ENCODE results near the gene CCR5AS.
"Not testable (repeated sequence)": the region's sequence is repeated elsewhere in the genome, so short reads cannot be mapped to it uniquely, and the experiment has no call there.

CCR5AS gene

DNA sequence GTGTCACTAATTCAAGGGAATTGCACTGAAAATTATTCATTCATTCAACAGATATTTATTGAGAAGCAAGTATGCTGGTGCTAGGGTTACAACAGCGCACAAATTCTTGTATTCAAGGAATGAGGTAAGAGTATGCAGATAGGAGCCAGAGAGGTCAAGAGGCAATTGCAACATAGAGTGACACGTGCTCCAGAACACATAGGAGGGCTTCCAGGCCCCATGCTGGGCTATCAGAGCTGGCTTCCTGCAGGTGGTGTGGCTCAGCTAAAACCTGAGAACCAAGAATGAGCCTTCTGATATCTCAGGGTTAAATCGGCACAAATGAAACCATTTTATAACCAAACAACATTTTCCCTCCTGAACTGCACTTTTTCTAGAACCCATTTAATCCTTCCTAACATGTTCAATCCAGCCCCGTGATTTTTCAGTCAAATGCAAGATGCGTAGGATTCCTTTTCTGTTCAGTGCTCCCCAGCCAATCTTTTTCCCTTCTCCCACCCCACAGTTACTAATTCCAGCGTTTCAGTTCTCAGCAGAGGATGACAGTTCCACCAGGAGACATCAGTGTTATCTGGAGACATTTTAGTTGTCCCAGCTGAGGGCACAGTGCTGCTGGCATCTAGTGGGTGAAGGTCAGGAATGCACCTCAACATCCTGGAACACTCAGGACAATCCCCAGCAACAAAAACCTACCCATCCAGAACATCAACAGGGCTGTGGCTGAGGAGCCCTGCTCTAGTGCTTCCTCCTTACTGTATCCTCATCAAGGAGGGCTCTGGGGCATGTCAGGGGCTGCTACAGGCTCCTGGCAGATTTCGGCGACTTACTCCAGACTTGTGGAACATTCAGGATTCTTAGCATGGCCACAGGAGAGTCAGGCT, 13.1 kb downstream of the CCR5AS start:
- H3K4me3 ChIP-seq: no peak overlapping the region
- TF ChIP-seq, protein P1, sequence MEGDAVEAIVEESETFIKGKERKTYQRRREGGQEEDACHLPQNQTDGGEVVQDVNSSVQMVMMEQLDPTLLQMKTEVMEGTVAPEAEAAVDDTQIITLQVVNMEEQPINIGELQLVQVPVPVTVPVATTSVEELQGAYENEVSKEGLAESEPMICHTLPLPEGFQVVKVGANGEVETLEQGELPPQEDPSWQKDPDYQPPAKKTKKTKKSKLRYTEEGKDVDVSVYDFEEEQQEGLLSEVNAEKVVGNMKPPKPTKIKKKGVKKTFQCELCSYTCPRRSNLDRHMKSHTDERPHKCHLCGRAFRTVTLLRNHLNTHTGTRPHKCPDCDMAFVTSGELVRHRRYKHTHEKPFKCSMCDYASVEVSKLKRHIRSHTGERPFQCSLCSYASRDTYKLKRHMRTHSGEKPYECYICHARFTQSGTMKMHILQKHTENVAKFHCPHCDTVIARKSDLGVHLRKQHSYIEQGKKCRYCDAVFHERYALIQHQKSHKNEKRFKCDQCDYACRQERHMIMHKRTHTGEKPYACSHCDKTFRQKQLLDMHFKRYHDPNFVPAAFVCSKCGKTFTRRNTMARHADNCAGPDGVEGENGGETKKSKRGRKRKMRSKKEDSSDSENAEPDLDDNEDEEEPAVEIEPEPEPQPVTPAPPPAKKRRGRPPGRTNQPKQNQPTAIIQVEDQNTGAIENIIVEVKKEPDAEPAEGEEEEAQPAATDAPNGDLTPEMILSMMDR (IDR thresholded peaks at IDR 0.05): no peak
- no peak for DNase-seq (ENCODE audit: low spot score in 2 of 2)
- H3K36me3 ChIP-seq: no peaks in the 10 kb centered on the region
- H3K27me3 ChIP-seq: no peaks in the 10 kb centered on the region
- H3K27ac ChIP-seq: no peak overlapping the region
- H3K4me1 ChIP-seq: no peaks in the 10 kb centered on the region
- no peaks in the 10 kb centered on the region for H3K9me3 ChIP-seq
- intact Hi-C loops (cut with DNase I): no loop called here

DNA sequence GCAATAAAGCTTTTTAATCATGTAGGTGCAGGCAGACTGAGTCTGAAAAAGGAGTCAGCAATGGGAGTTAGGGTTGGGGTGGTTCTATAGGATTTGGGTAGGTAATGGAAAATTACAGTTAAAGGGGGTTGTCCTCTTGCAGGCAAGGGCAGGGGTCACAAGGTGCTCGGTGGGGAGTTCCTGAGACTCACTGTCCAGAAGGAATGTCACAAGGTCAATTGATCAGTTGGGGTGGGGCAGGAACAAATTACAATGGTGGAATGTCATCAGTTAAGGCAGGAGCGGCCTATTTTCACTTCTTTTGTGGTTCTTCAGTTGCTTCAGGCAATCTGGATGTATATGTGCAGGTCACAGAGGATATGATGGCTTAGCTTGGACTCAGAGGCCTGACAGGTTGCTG, 13.9 kb downstream of the CCR5AS start:
- intact Hi-C loops (cut with DNase I): no loop called here
- no peak overlapping the region for H3K27ac ChIP-seq

DNA sequence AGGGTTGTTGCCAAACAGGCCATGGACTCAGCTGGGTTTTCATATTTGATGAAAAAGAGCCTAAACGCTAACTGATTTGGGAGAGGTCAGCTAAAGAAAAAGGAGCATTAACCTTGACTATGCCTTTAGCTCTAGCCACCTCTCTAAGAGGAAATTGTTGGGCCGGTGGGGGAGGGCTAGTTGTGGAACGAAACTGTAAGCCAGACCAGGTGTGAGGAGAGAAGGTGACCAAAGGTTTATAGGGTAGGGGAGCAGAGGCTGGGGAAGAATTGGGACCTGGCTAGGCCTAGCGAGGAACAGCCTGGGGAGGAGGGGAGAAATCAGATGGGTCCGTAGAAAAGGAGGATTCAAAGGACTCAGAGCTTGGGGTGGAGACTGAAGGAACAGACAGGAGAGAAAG, 15.3 kb downstream of the CCR5AS start:
- H3K9me3 ChIP-seq; DNase-seq (ENCODE audit: low spot score in 2 of 2); H3K27ac ChIP-seq; H3K4me3 ChIP-seq; H3K4me1 ChIP-seq; H3K36me3 ChIP-seq; intact Hi-C loops (cut with DNase I); H3K27me3 ChIP-seq: not testable (repeated sequence)

More for the DNA sequence above, 13.9 kb downstream of the CCR5AS start:
- no peak for DNase-seq (ENCODE audit: low spot score in 2 of 2)
- no peaks in the 10 kb centered on the region for H3K9me3 ChIP-seq
- no peaks in the 10 kb centered on the region for H3K27me3 ChIP-seq
- no peak overlapping the region for H3K4me3 ChIP-seq
- TF ChIP-seq, protein P1 (IDR thresholded peaks at IDR 0.05): no peak
- H3K36me3 ChIP-seq: no peaks in the 10 kb centered on the region
- no peaks in the 10 kb centered on the region for H3K4me1 ChIP-seq

DNA sequence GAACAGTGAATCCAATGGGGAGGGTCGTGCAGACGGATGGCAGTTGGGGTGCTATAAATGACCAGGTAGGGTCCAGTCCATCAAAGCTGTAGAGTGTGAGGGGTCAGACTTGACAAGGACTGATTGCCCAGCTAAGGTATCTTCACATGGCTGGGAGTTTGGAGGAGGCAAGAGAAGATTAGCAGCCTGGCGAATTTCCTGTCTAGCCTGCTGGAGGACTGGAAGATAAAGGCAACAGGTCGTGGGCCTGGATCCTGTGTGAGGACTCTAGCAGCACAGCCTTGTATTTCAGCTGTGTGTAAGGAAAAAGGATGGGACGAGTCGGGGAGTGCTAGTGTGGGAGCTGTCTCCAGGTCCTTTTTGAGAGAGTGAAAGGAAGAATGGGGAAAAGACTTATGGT, 17.6 kb downstream of the CCR5AS start:
- intact Hi-C loops (cut with DNase I): no loop called here
- DNase-seq (ENCODE audit: low spot score in 2 of 2): no peak
- TF ChIP-seq, protein P1 (IDR thresholded peaks at IDR 0.05): no peak
- Histone ChIP-seq H3K4me3 (no peak overlapping the region), H3K9me3 (no peaks in the 10 kb centered on the region), H3K36me3 (no peaks in the 10 kb centered on the region), H3K4me1 (no peaks in the 10 kb centered on the region), H3K27me3 (no peaks in the 10 kb centered on the region), H3K27ac (no peak overlapping the region)

DNA sequence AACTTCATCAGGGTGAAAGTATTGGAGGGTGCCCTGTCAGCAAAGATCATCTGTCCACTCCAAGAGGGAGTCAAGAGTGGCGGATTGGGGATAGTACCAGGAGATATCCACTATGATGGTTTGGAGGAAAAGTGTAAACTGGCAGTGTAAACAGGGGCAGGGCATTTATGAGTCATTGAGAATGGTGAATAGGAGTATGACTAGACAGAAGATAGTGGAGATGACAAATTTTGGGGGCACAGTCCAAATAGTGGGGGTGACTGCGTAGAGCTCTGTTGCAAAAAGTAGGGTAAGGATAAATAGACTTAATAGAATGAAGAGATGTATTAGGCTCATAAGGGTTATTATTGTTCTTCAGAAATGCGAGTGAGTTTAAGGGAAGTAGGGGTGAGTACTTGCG, 18.0 kb downstream of the CCR5AS start:
- H3K27me3 ChIP-seq; H3K4me3 ChIP-seq; H3K36me3 ChIP-seq; H3K9me3 ChIP-seq; DNase-seq (ENCODE audit: low spot score in 2 of 2); intact Hi-C loops (cut with DNase I); H3K27ac ChIP-seq; H3K4me1 ChIP-seq: not testable (repeated sequence)

DNA sequence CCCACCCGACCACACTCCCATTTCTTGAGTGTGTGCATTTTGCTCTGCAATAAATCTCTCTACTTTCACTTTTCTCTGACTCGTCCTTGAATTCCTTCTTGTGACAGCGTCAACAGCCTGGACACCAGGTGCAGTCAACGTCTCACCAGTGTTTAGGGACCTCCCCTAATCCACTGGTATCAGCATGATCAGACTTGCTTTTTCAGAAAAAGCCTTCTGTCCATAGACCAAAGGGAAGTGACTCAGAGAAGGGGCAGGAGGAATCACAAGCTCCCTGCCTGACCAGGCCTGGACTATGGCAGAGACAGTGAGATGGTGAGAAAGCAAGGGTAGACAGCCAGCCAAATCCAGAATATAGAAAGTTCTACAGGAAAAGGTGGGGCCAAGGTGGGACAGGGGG, 20.7 kb downstream of the CCR5AS start:
- TF ChIP-seq, protein P1 (IDR thresholded peaks at IDR 0.05): no peak
- Histone ChIP-seq H3K9me3 (no peaks in the 10 kb centered on the region), H3K4me1 (no peaks in the 10 kb centered on the region), H3K27me3 (no peaks in the 10 kb centered on the region), H3K4me3 (no peak overlapping the region), H3K27ac (no peak overlapping the region), H3K36me3 (no peaks in the 10 kb centered on the region)
- no peak for DNase-seq (ENCODE audit: low spot score in 2 of 2)
- intact Hi-C loops (cut with DNase I): no loop called here

All from ascending aorta (tissue), 2 donors.